HG03442 (cell line): ENCODE results near the gene BCL2L1.
A peak's percentile ranks its signal among the peaks of the same experiment; 100 is the strongest.
"Not testable (repeated sequence)": the region's sequence is repeated elsewhere in the genome, so short reads cannot be mapped to it uniquely, and the experiment has no call there.

ENCODE experiments used
- ATAC-seq: cut with Tn5 transposase; IDR thresholded peaks from one replicate; pipeline ENCODE4 v1.9.1; 2021; ENCODE audit warnings: mild to moderate bottlenecking, moderate library complexity; ENCODE audit not compliant: unreplicated experiment

BCL2L1 gene

GRCh38 chr20:31677553-31678260, 45.0 kb downstream of the BCL2L1 start:
- no peak for ATAC-seq

- no peak for ATAC-seq
Measured at GRCh38 chr20:31676609-31676989, 46.1 kb downstream of the BCL2L1 start.

GRCh38 chr20:31675828-31676608, 46.6 kb downstream of the BCL2L1 start:
- ATAC-seq: peak; percentile 46

GRCh38 chr20:31674895-31675827, 47.5 kb downstream of the BCL2L1 start:
- peak; percentile 65 for ATAC-seq

GRCh38 chr20:31673943-31674463, 48.7 kb downstream of the BCL2L1 start:
- no peak for ATAC-seq

- ATAC-seq: no peak
Measured at GRCh38 chr20:31673435-31673834, 49.2 kb downstream of the BCL2L1 start.

GRCh38 chr20:31671324-31671723, 51.3 kb downstream of the BCL2L1 start:
- ATAC-seq: no peak

GRCh38 chr20:31670371-31671228, 52.1 kb downstream of the BCL2L1 start:
- ATAC-seq: no peak

GRCh38 chr20:31669876-31670275, 52.8 kb downstream of the BCL2L1 start:
- no peak for ATAC-seq

- not testable (repeated sequence) for ATAC-seq
Measured at GRCh38 chr20:31668944-31669343, 53.7 kb downstream of the BCL2L1 start.

- no peak for ATAC-seq
Measured at GRCh38 chr20:31667315-31668285, 55.1 kb downstream of the BCL2L1 start.

- no peak for ATAC-seq
Measured at GRCh38 chr20:31666258-31667042, 56.2 kb downstream of the BCL2L1 start.

- no peak for ATAC-seq
Measured at GRCh38 chr20:31665753-31666152, 56.9 kb downstream of the BCL2L1 start.

- no peak for ATAC-seq
Measured at GRCh38 chr20:31664696-31665354, 57.8 kb downstream of the BCL2L1 start.

GRCh38 chr20:31663838-31664695, 58.6 kb downstream of the BCL2L1 start:
- no peak for ATAC-seq

- no peak for ATAC-seq
Measured at GRCh38 chr20:31663524-31663837, 59.2 kb downstream of the BCL2L1 start.

- ATAC-seq: no peak
Measured at GRCh38 chr20:31662372-31662854, 60.3 kb downstream of the BCL2L1 start.
